HepG2 (cell line): ENCODE results near the gene SLC13A3.

Experiments
- CEBPG ChIP-seq: IDR thresholded peaks from 2 replicates; pipeline ENCODE4 v1.6.1; 2016
- MXI1 ChIP-seq: IDR thresholded peaks from 3 replicates; pipeline ENCODE4 v1.6.1; 2012; ENCODE audit warnings: low read depth, low read length, inconsistent platforms, borderline replicate concordance
- POLR2A ChIP-seq, 2 experiments: IDR thresholded peaks; 2 replicates each; pipeline ENCODE4 v1.6.1; 2011; ENCODE audit warnings: low read depth in 2 of 2, low read length in 2 of 2, mild to moderate bottlenecking in 1 of 2, moderate library complexity in 1 of 2; ENCODE audit not compliant: insufficient read depth in 1 of 2
- SALL2 ChIP-seq: sonication (generic); formaldehyde crosslinking; IDR thresholded peaks from 2 replicates; pipeline ENCODE4 v1.8.1; 2023; ENCODE audit warnings: mild to moderate bottlenecking, missing genetic modification reagents, inconsistent platforms
- ZC3H13 ChIP-seq: sonication (generic); formaldehyde crosslinking; IDR thresholded peaks from 2 replicates; pipeline ENCODE4 v1.8.1; 2023; ENCODE audit warnings: mild to moderate bottlenecking, missing genetic modification reagents, moderate library complexity

- TF ChIP-seq ZC3H13 (CRISPR knock-in tag) (no peak), CEBPG (CRISPR knock-in tag) (no peak), SALL2 (no peak), POLR2A (IDR thresholded peaks at IDR 0.05; ENCODE audit: insufficient read depth in 1 of 2, low read depth in 2 of 2, low read length in 2 of 2) (no peak), MXI1 (no peak)
Measured at GRCh38 chr20:46648903-46649649, 2.2 kb downstream of the SLC13A3 start.
